Vagina (tissue), 2 donors: ENCODE measurements around the gene CERKL.

Experiments used
- POLR2A ChIP-seq, 2 donors: fragments of 450-650 bp; IDR thresholded peaks; one replicate each; pipeline ENCODE4 v1.6.1; 2017; ENCODE audit warnings: antibody characterized with exemption in 2 of 2, mild to moderate bottlenecking in 2 of 2, moderate library complexity in 2 of 2
- TF ChIP-seq, protein P1 (sequence below), 3 experiments: fragments of 450-650 bp in 2 of 3; fragments of 200-600 bp in 1 of 3; sonication (generic) in 1 of 3; IDR thresholded peaks; one replicate each; pipeline ENCODE4 v1.5.1; 2017 to 2019; ENCODE audit warnings: antibody characterized with exemption in 3 of 3, mild to moderate bottlenecking in 2 of 3, moderate library complexity in 2 of 3

DNA sequence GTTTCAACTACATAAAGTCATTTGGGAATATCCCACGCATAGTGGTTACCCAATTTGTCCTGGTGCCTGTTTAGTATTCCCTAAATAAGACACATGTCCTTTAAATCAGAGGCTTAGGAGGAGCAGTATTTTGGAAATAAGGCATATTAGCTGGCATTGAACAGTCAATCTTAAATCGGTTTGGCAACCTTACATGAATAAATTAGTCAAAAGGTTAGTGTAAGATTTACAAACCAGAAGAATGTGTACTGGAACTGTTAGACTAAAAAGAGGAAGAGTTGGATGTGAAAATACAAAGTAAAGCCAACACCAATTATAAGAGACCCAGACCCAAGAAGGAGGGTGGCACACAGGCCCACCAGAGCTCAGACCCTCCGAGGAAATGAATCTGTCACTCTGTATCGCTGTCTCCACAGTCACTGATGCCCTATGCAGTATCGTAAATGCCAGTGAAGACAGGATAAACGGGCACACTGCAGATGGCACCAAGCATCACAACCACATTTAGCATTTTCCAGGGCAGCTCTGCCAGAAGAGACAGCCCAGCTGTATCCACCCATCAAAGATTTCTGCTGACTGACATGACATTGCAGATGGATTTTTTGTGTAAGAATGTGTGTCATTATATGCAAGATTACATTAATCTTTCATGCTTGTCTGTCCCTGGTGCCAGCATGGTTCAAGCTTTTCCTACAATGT, 90.4 kb downstream of the CERKL start:
- TF ChIP-seq, protein P1, sequence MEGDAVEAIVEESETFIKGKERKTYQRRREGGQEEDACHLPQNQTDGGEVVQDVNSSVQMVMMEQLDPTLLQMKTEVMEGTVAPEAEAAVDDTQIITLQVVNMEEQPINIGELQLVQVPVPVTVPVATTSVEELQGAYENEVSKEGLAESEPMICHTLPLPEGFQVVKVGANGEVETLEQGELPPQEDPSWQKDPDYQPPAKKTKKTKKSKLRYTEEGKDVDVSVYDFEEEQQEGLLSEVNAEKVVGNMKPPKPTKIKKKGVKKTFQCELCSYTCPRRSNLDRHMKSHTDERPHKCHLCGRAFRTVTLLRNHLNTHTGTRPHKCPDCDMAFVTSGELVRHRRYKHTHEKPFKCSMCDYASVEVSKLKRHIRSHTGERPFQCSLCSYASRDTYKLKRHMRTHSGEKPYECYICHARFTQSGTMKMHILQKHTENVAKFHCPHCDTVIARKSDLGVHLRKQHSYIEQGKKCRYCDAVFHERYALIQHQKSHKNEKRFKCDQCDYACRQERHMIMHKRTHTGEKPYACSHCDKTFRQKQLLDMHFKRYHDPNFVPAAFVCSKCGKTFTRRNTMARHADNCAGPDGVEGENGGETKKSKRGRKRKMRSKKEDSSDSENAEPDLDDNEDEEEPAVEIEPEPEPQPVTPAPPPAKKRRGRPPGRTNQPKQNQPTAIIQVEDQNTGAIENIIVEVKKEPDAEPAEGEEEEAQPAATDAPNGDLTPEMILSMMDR (IDR thresholded peaks at IDR 0.05), result no peak
- no peak for TF ChIP-seq POLR2A (IDR thresholded peaks at IDR 0.05)
